Gastroesophageal sphincter (tissue), 4 donors: ENCODE measurements around the gene PEA15. TPM values are rescaled to one million over a fixed set of nuclear protein-coding genes. Genes with fewer than 3 reads are reported as not detected.
A peak's percentile ranks its signal among the peaks of the same experiment; 100 is the strongest.

ENCODE experiments used
- ATAC-seq: fragments of 150-250 bp; one replicate; pipeline ENCODE4 v1.9.1; 2016; ENCODE audit warnings: mild to moderate bottlenecking, moderate library complexity
- H3K27ac ChIP-seq, 4 donors: fragments of 200-600 bp; sonication (generic) in 3 of 4; 1 replicate in 3 of 4; 2 replicates in 1 of 4; pipeline ENCODE4 v1.5.1; 2016 to 2019
- H3K27me3 ChIP-seq: fragments of 200-600 bp; sonication (generic); one replicate; pipeline ENCODE4 v1.5.1; 2019
- H3K36me3 ChIP-seq, 2 donors: fragments of 200-600 bp; sonication (generic); one replicate each; pipeline ENCODE4 v1.5.1; 2019; ENCODE audit warnings: control low read depth in 1 of 2
- H3K4me1 ChIP-seq, 3 donors: fragments of 200-600 bp; sonication (generic); 1 replicate in 2 of 3; 2 replicates in 1 of 3; pipeline ENCODE4 v1.5.1; 2016 to 2019; ENCODE audit warnings: control low read depth in 2 of 3
- H3K4me3 ChIP-seq, 2 donors: fragments of 200-600 bp; sonication (generic); one replicate each; pipeline ENCODE4 v1.5.1; 2019; ENCODE audit warnings: mild to moderate bottlenecking in 1 of 2, moderate library complexity in 1 of 2
- H3K9me3 ChIP-seq, 3 donors: fragments of 200-600 bp; sonication (generic); one replicate each; pipeline ENCODE4 v1.5.1; 2017 to 2019; ENCODE audit warnings: control low read depth in 2 of 3
- CTCF ChIP-seq, 4 experiments: fragments of 200-600 bp in 2 of 4; fragments of 450-650 bp in 2 of 4; sonication (generic) in 1 of 4; IDR thresholded peaks; one replicate each; pipeline ENCODE4 v1.5.1; 2017 to 2019; ENCODE audit warnings: antibody characterized with exemption in 4 of 4, mild to moderate bottlenecking in 2 of 4, moderate library complexity in 2 of 4
- EP300 ChIP-seq: sonication (generic); formaldehyde crosslinking; IDR thresholded peaks from one replicate; pipeline ENCODE4 v1.6.1; 2017; ENCODE audit warnings: antibody characterized with exemption, mild to moderate bottlenecking
- POLR2A ChIP-seq, 2 donors: fragments of 450-650 bp; IDR thresholded peaks; one replicate each; pipeline ENCODE4 v1.6.1; 2017; ENCODE audit warnings: antibody characterized with exemption in 2 of 2, mild to moderate bottlenecking in 2 of 2, moderate library complexity in 1 of 2
- POLR2AphosphoS5 ChIP-seq: sonication (generic); formaldehyde crosslinking; IDR thresholded peaks from one replicate; pipeline ENCODE4 v1.6.1; 2017; ENCODE audit warnings: antibody characterized with exemption
- WGBS, 2 donors: methylation state at CpG; one replicate each; pipeline ENCODE4 v1.1.5; 2018; ENCODE audit warnings: low coverage in 1 of 2; 5-methylcytosine and 5-hydroxymethylcytosine counted together
- total RNA-seq, 4 donors: library from RNA; depleted of rRNA; stranded (reverse); fragments of >200 nt; gene quantifications; one replicate each; pipeline ENCODE4 v1.1.0, GENCODE V29; 2016

PEA15 gene
- total RNA-seq, 4 donors from 2014 or later: 94.6 to 325 (median 164) TPM

- Histone ChIP-seq H3K27me3 (no peaks in the 10 kb centered on the region), H3K27ac (no peak overlapping the region), H3K4me3 (no peak overlapping the region), H3K9me3 (no peaks in the 10 kb centered on the region), H3K4me1 (no peaks in the 10 kb centered on the region), H3K36me3 (no peaks in the 10 kb centered on the region)
- ATAC-seq: no peak
- no peak for TF ChIP-seq CTCF (IDR thresholded peaks at IDR 0.05)
- no peak for TF ChIP-seq POLR2AphosphoS5
- no peak for TF ChIP-seq EP300
- no peak for TF ChIP-seq POLR2A (IDR thresholded peaks at IDR 0.05)
- 73% methylated on average over 2 of the region's 4 CpGs; no CpG with 5 or more reads in 1 of the 2 donors for WGBS, 2 donors
Observed at GRCh38 chr1:160158534-160158933, 46.6 kb upstream of the PEA15 start.

- Histone ChIP-seq H3K9me3 (no peaks in the 10 kb centered on the region), H3K4me1 (no peaks in the 10 kb centered on the region), H3K27ac (no peak overlapping the region), H3K27me3 (no peaks in the 10 kb centered on the region), H3K36me3 (no peaks in the 10 kb centered on the region), H3K4me3 (no peak overlapping the region)
- ATAC-seq: no peak
- TF ChIP-seq EP300 (no peak), CTCF (IDR thresholded peaks at IDR 0.05) (no peak), POLR2AphosphoS5 (no peak), POLR2A (IDR thresholded peaks at IDR 0.05) (no peak)
Observed at GRCh38 chr1:160159846-160160245, 45.3 kb upstream of the PEA15 start.

- Histone ChIP-seq H3K27ac (no peak overlapping the region), H3K9me3 (no peaks in the 10 kb centered on the region), H3K36me3 (no peaks in the 10 kb centered on the region), H3K4me1 (no peaks in the 10 kb centered on the region), H3K27me3 (no peaks in the 10 kb centered on the region), H3K4me3 (no peak overlapping the region)
- no peak for TF ChIP-seq POLR2A (IDR thresholded peaks at IDR 0.05)
- peak in 2 of 4 experiments; percentile 29 to 63 for TF ChIP-seq CTCF (IDR thresholded peaks at IDR 0.05)
- WGBS, 2 donors: 48 to 78% methylated on average over 2 to 3 of the region's 6 CpGs
- ATAC-seq: no peak
Observed at GRCh38 chr1:160161965-160162705, 43.0 kb upstream of the PEA15 start.

GRCh38 chr1:160162931-160163330 lies 42.3 kb upstream of the PEA15 start:
- Histone ChIP-seq H3K36me3 (no peaks in the 10 kb centered on the region), H3K4me3 (no peak overlapping the region), H3K4me1 (no peaks in the 10 kb centered on the region), H3K27me3 (no peaks in the 10 kb centered on the region), H3K9me3 (no peaks in the 10 kb centered on the region), H3K27ac (no peak overlapping the region)
- WGBS, 2 donors: 40 to 82% methylated on average over 1 to 2 of the region's 2 CpGs
- TF ChIP-seq POLR2A (IDR thresholded peaks at IDR 0.05): no peak
- no peak for TF ChIP-seq POLR2AphosphoS5
- no peak for TF ChIP-seq EP300
- TF ChIP-seq CTCF (IDR thresholded peaks at IDR 0.05): no peak
- ATAC-seq: no peak

GRCh38 chr1:160163615-160164014 lies 41.6 kb upstream of the PEA15 start:
- H3K36me3 ChIP-seq: no peaks in the 10 kb centered on the region
- no peaks in the 10 kb centered on the region for H3K9me3 ChIP-seq
- no peak for TF ChIP-seq EP300
- TF ChIP-seq POLR2A (IDR thresholded peaks at IDR 0.05): no peak
- TF ChIP-seq POLR2AphosphoS5: no peak
- no peak for TF ChIP-seq CTCF (IDR thresholded peaks at IDR 0.05)
- H3K4me1 ChIP-seq: no peaks in the 10 kb centered on the region
- no peak for ATAC-seq
- no peak overlapping the region for H3K4me3 ChIP-seq
- H3K27ac ChIP-seq: no peak overlapping the region
- WGBS, 2 donors: 83 to 100% methylated on average over 1 of the region's 1 CpG
- no peaks in the 10 kb centered on the region for H3K27me3 ChIP-seq
